Lung (tissue), 12 donors: Measurements from ENCODE around the gene HBD. TPM values are rescaled to one million over a fixed set of nuclear protein-coding genes. Genes with fewer than 3 reads are reported as not detected.

Experiments used
- ATAC-seq: fragments of 200-7000 bp; cut with Tn5 transposase; one replicate; pipeline ENCODE4 v1.9.1; 2020; ENCODE audit warnings: moderate number of reproducible peaks; ENCODE audit not compliant: insufficient read depth, low FRiP score
- DNase-seq, 3 donors: peaks; one replicate each; pipeline ENCODE4 v3.0.0-alpha.2; 2013 to 2017
- H3K27ac ChIP-seq, 2 donors: one replicate each; pipeline ENCODE4 v1.5.1; 2013; ENCODE audit warnings: mild to moderate bottlenecking in 2 of 2, moderate library complexity in 2 of 2, control low read depth in 1 of 2, inconsistent platforms in 1 of 2, low read depth in 1 of 2, low read length in 1 of 2
- H3K27me3 ChIP-seq, 3 donors: one replicate each; pipeline ENCODE4 v1.5.1; 2013; ENCODE audit warnings: low read length in 2 of 3; ENCODE audit not compliant: control insufficient read depth in 3 of 3, insufficient read depth in 3 of 3
- H3K36me3 ChIP-seq, 4 donors: one replicate each; pipeline ENCODE4 v1.5.1; 2013; ENCODE audit warnings: low read length in 4 of 4, mild to moderate bottlenecking in 1 of 4, moderate library complexity in 1 of 4; ENCODE audit not compliant: control insufficient read depth in 4 of 4, insufficient read depth in 4 of 4
- H3K4me1 ChIP-seq, 5 donors: one replicate each; pipeline ENCODE4 v1.5.1; 2013; ENCODE audit warnings: low read length in 5 of 5, mild to moderate bottlenecking in 2 of 5, moderate library complexity in 1 of 5; ENCODE audit not compliant: control insufficient read depth in 5 of 5, insufficient read depth in 5 of 5
- H3K4me3 ChIP-seq: one replicate; pipeline ENCODE4 v1.5.1; 2013; ENCODE audit warnings: mild to moderate bottlenecking, control low read depth, moderate library complexity
- H3K9ac ChIP-seq, 2 donors: one replicate each; pipeline ENCODE4 v1.5.1; 2013; ENCODE audit warnings: low read length in 2 of 2, control low read depth in 1 of 2; ENCODE audit not compliant: insufficient read depth in 1 of 2
- H3K9me3 ChIP-seq, 4 donors: one replicate each; pipeline ENCODE4 v1.5.1; 2013; ENCODE audit warnings: low read length in 3 of 4, mild to moderate bottlenecking in 1 of 4, moderate library complexity in 1 of 4; ENCODE audit not compliant: control insufficient read depth in 4 of 4, insufficient read depth in 3 of 4
- CTCF ChIP-seq: IDR thresholded peaks from 2 replicates; pipeline ENCODE4 v1.5.1; 2012; ENCODE audit warnings: mild to moderate bottlenecking; ENCODE audit errors: control extremely low read depth, extremely low read depth
- WGBS, 2 donors: extraction: QIAGEN DNeasy Blood & Tissue Kit; methylation state at CpG; one replicate each; pipeline ENCODE4 v1.1.7; 2013; 5-methylcytosine and 5-hydroxymethylcytosine counted together
- polyA plus RNA-seq, 2 donors: library from polyadenylated mRNA; stranded (reverse); fragments of 200-250 nt; gene quantifications; one replicate each; pipeline ENCODE4 v1.2.1, GENCODE V29; 2013
- total RNA-seq, 2 donors: library from RNA; depleted of rRNA in 1 of 2; stranded (reverse); fragments of >200 nt in 1 of 2; gene quantifications; one replicate each; pipeline ENCODE4 v1.2.1, GENCODE V29; 2014 to 2021
- donor health status: control.
- donor health status: control.
- donor health status: Bipolar disorder and iron deficiency.
- donor health status: healthy.
- donor health status: DM: yes; HTN: yes; CAD: no.

The HBD gene
- total and polyA plus RNA-seq, 4 donors: 0.24 to 1.1 (median 0.66) TPM; not detected in 1

GRCh38 chr11:5267033-5267563 is 32.8 kb upstream of the HBD start:
- no peak for TF ChIP-seq CTCF
- H3K4me1 ChIP-seq: no peaks in the 10 kb centered on the region
- no peaks in the 10 kb centered on the region for H3K27me3 ChIP-seq
- DNase-seq (no peak), ATAC-seq (no peak)
- H3K9me3 ChIP-seq: no peaks in the 10 kb centered on the region
- H3K27ac ChIP-seq: no peak overlapping the region
- H3K36me3 ChIP-seq: no peaks in the 10 kb centered on the region
- H3K4me3 ChIP-seq: no peak overlapping the region
- no peak overlapping the region for H3K9ac ChIP-seq
- WGBS, 2 donors: 74 to 93% methylated on average over 2 of the region's 2 CpGs

DNA sequence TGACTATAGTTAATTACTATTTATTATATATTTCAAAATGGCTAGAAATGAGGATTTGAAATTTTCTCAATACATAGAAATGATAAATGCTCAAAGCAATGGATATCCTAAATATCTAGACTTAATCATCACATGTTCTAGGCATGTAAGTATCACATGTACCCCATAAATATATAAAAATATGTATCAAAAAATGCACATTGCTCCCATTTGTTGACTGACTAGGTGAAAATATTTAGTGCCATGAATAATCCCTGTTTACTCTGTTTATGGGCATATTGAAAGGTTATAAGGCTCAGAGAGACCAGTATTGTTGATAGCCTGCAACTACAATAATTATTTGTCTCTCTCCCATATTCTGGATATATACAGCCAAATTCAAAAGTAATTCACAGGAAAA is 32.3 kb upstream of the HBD start:
- Histone ChIP-seq H3K27me3 (no peaks in the 10 kb centered on the region), H3K4me1 (no peaks in the 10 kb centered on the region), H3K4me3 (no peak overlapping the region), H3K36me3 (no peaks in the 10 kb centered on the region), H3K9ac (no peak overlapping the region), H3K27ac (no peak overlapping the region), H3K9me3 (no peaks in the 10 kb centered on the region)
- ATAC-seq (no peak), DNase-seq (no peak)
- TF ChIP-seq CTCF: no peak

DNA sequence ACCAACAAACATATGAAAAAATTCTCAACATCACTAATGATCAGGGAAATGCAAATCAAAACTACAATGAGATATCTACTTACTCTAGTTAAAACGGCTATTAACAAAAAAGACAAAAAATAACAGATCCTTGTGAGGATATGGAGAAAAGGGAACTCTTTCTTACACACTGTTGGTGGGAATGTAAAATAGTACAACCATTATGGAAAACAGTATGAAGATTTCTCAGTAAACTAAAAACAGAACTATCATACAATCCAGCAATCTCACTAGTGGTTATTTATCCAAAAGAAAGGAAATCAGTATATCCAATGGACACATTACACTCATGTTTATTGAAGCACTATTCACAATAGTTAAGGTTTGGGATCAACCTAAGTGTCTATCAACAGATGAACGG is 31.5 kb upstream of the HBD start:
- TF ChIP-seq CTCF: no peak
- H3K27me3 ChIP-seq: no peaks in the 10 kb centered on the region
- H3K36me3 ChIP-seq: no peaks in the 10 kb centered on the region
- no peak overlapping the region for H3K4me3 ChIP-seq
- no peak overlapping the region for H3K9ac ChIP-seq
- no peak overlapping the region for H3K27ac ChIP-seq
- DNase-seq (no peak), ATAC-seq (no peak)
- no peaks in the 10 kb centered on the region for H3K9me3 ChIP-seq
- H3K4me1 ChIP-seq: no peaks in the 10 kb centered on the region
- WGBS, 2 donors: 47 to 62% methylated on average over 2 of the region's 2 CpGs
